GM23248 (cell line): Measurements from ENCODE around the gene SLC2A4. TPM values are rescaled to one million over a fixed set of nuclear protein-coding genes. Genes with fewer than 3 reads are reported as not detected.

ENCODE experiments used
- DNase-seq: peaks from one replicate; pipeline ENCODE4 v3.0.0-alpha.2; 2015
- H2AFZ ChIP-seq: fragments of 200-600 bp; sonication (generic); 2 replicates; pipeline ENCODE4 v1.6.1; 2016; ENCODE audit warnings: antibody characterized with exemption
- H3F3A ChIP-seq: fragments of 200-600 bp; sonication (generic); 2 replicates; pipeline ENCODE4 v1.6.1; 2016; ENCODE audit warnings: mild to moderate bottlenecking, antibody characterized with exemption, mixed run types; ENCODE audit not compliant: insufficient read depth
- H3K27ac ChIP-seq: fragments of 200-600 bp; sonication (generic); 2 replicates; pipeline ENCODE4 v1.5.1; 2016; ENCODE audit warnings: mild to moderate bottlenecking
- H3K27me3 ChIP-seq: fragments of 200-600 bp; sonication (generic); replicated peaks from 2 replicates; pipeline ENCODE4 v1.6.1; 2016; ENCODE audit warnings: mild to moderate bottlenecking; ENCODE audit not compliant: insufficient read depth
- H3K36me3 ChIP-seq: fragments of 200-600 bp; sonication (generic); 2 replicates; pipeline ENCODE4 v1.6.1; 2016; ENCODE audit warnings: low read depth, mild to moderate bottlenecking
- H3K4me1 ChIP-seq: fragments of 200-600 bp; sonication (generic); 2 replicates; pipeline ENCODE4 v1.6.1; 2016; ENCODE audit warnings: mild to moderate bottlenecking; ENCODE audit not compliant: insufficient read depth
- H3K4me2 ChIP-seq: fragments of 200-600 bp; sonication (generic); one replicate; pipeline ENCODE4 v1.6.1; 2016; ENCODE audit warnings: mild to moderate bottlenecking; ENCODE audit not compliant: unreplicated experiment
- H3K4me3 ChIP-seq: fragments of 200-600 bp; sonication (generic); 2 replicates; pipeline ENCODE4 v1.5.1; 2016; ENCODE audit warnings: mild to moderate bottlenecking
- H3K79me2 ChIP-seq: fragments of 200-600 bp; sonication (generic); 2 replicates; pipeline ENCODE4 v1.6.1; 2016; ENCODE audit warnings: mild to moderate bottlenecking; ENCODE audit not compliant: insufficient read depth
- H3K9ac ChIP-seq: fragments of 200-600 bp; sonication (generic); 2 replicates; pipeline ENCODE4 v1.6.1; 2016; ENCODE audit warnings: mild to moderate bottlenecking
- H3K9me2 ChIP-seq: fragments of 200-600 bp; sonication (generic); 2 replicates; pipeline ENCODE4 v1.6.1; 2016; ENCODE audit warnings: mixed run types, mild to moderate bottlenecking, moderate library complexity; ENCODE audit not compliant: insufficient read depth
- H3K9me3 ChIP-seq: fragments of 200-600 bp; sonication (generic); one replicate; pipeline ENCODE4 v1.6.1; 2017; ENCODE audit warnings: low read depth
- H4K20me1 ChIP-seq: fragments of 200-600 bp; sonication (generic); 2 replicates; pipeline ENCODE4 v1.6.0; 2016; ENCODE audit not compliant: insufficient read depth
- EZH2 ChIP-seq: fragments of 200-600 bp; sonication (generic); IDR thresholded peaks from 2 replicates; pipeline ENCODE4 v1.6.1; 2018; ENCODE audit warnings: antibody characterized with exemption, mild to moderate bottlenecking; ENCODE audit not compliant: insufficient read depth, poor library complexity, severe bottlenecking
- EZH2phosphoT487 ChIP-seq: fragments of 200-600 bp; sonication (generic); IDR thresholded peaks from 2 replicates; pipeline ENCODE4 v1.6.1; 2018; ENCODE audit warnings: antibody characterized with exemption, moderate library complexity, mild to moderate bottlenecking, low read depth; ENCODE audit not compliant: insufficient read depth
- WGBS, 2 experiments: methylation state at CpG; one replicate each; pipeline ENCODE4 v1.1.6; 2015 to 2017; ENCODE audit warnings: low lambda C conversion rate in 2 of 2, low coverage in 1 of 2; ENCODE audit errors: missing lambda C conversion rate in 2 of 2; 5-methylcytosine and 5-hydroxymethylcytosine counted together
- in situ Hi-C: fragments of 300-500 bp; cut with MboI; formaldehyde crosslinking; loops from 2 replicates; pipeline ENCODE4 v1.15.0; 2020
- polyA plus RNA-seq: library from polyadenylated mRNA; unstranded; fragments of >200 nt; fragmentation: Nextera tagmentation; extraction: Ambion mirVana; gene quantifications from 2 replicates; pipeline ENCODE4 v1.2.1, GENCODE V29; 2016
- total RNA-seq: library from RNA; depleted of rRNA; stranded (reverse); fragments of >200 nt; shearing (Covaris generic); gene quantifications from 2 replicates; pipeline ENCODE4 v1.2.3, GENCODE V29; 2014

The SLC2A4 gene
- total and polyA plus RNA-seq, 2 experiments from 2014 or later = 0.08 TPM; not detected in 1

GRCh38 chr17:7284911-7285310 is 3.4 kb downstream of the SLC2A4 start:
- H3K27ac ChIP-seq = no peak overlapping the region
- no peaks in the 10 kb centered on the region for H3K9me3 ChIP-seq
- no peaks in the 10 kb centered on the region for H3K4me1 ChIP-seq
- H3K4me3 ChIP-seq = no peak overlapping the region
- no peaks in the 10 kb centered on the region for H3K79me2 ChIP-seq
- 82 to 84% methylated on average over 16 of the region's 16 CpGs for WGBS, 2 experiments
- no peaks in the 10 kb centered on the region for H3K36me3 ChIP-seq
- no peak overlapping the region for H3K9ac ChIP-seq
- no peaks in the 10 kb centered on the region for H3K9me2 ChIP-seq
- H3K4me2 ChIP-seq = no peak overlapping the region
- H3K27me3 ChIP-seq = peaks cover 20% of the 10 kb centered on the region; the same call in 1 of the 2 replicates
- no peak overlapping the region for H2AFZ ChIP-seq
- in situ Hi-C loops = no loop called here
- no peak for DNase-seq
- TF ChIP-seq EZH2phosphoT487 (no peak), EZH2 (no peak)
- no peaks in the 10 kb centered on the region for H4K20me1 ChIP-seq
- H3F3A ChIP-seq = peaks cover 5% of the 10 kb centered on the region; the same call in 1 of the 2 replicates

- Histone ChIP-seq H3K9me2 (no peaks in the 10 kb centered on the region), H3K27me3 (peaks cover 20% of the 10 kb centered on the region; the same call in 1 of the 2 replicates), H2AFZ (no peak overlapping the region), H3K4me3 (no peak overlapping the region), H3F3A (no peaks in the 10 kb centered on the region), H3K36me3 (no peaks in the 10 kb centered on the region), H3K9ac (no peak overlapping the region), H3K79me2 (no peaks in the 10 kb centered on the region), H3K4me1 (no peaks in the 10 kb centered on the region), H4K20me1 (no peaks in the 10 kb centered on the region), H3K9me3 (no peaks in the 10 kb centered on the region), H3K27ac (no peak overlapping the region), H3K4me2 (no peak overlapping the region)
- no peak for DNase-seq
- 69 to 70% methylated on average over 12 of the region's 12 CpGs for WGBS, 2 experiments
- TF ChIP-seq EZH2 = no peak
- TF ChIP-seq EZH2phosphoT487 = no peak
- in situ Hi-C loops = no loop called here
Observed at GRCh38 chr17:7285679-7286078, 4.2 kb downstream of the SLC2A4 start.

- H3K27me3 ChIP-seq = peaks cover 41% of the 10 kb centered on the region
- H3K79me2 ChIP-seq = no peaks in the 10 kb centered on the region
- no peaks in the 10 kb centered on the region for H3K9me2 ChIP-seq
- H3K9me3 ChIP-seq = no peaks in the 10 kb centered on the region
- 46 to 51% methylated on average over 12 to 18 of the region's 18 CpGs for WGBS, 2 experiments
- TF ChIP-seq EZH2 = no peak
- TF ChIP-seq EZH2phosphoT487 = no peak
- H3K4me3 ChIP-seq = no peak overlapping the region
- H3K27ac ChIP-seq = no peak overlapping the region
- no peaks in the 10 kb centered on the region for H4K20me1 ChIP-seq
- no peak overlapping the region for H3K4me2 ChIP-seq
- DNase-seq = no peak
- H3K4me1 ChIP-seq = no peaks in the 10 kb centered on the region
- no peak overlapping the region for H3K9ac ChIP-seq
- H3K36me3 ChIP-seq = no peaks in the 10 kb centered on the region
- in situ Hi-C loops = no loop called here
- no peaks in the 10 kb centered on the region for H3F3A ChIP-seq
- H2AFZ ChIP-seq = no peak overlapping the region
Observed at GRCh38 chr17:7289256-7290032, 7.9 kb downstream of the SLC2A4 start.

- WGBS, 2 experiments = 68 to 77% methylated on average over 17 to 18 of the region's 19 CpGs
- Histone ChIP-seq H3K36me3 (no peaks in the 10 kb centered on the region), H2AFZ (no peak overlapping the region), H3K27me3 (peaks cover 41% of the 10 kb centered on the region), H3K4me2 (no peak overlapping the region), H3K27ac (no peak overlapping the region), H3K4me3 (no peak overlapping the region), H4K20me1 (no peaks in the 10 kb centered on the region), H3K9me3 (no peaks in the 10 kb centered on the region), H3K79me2 (no peaks in the 10 kb centered on the region), H3F3A (no peaks in the 10 kb centered on the region), H3K9ac (no peak overlapping the region), H3K9me2 (no peaks in the 10 kb centered on the region), H3K4me1 (no peaks in the 10 kb centered on the region)
- TF ChIP-seq EZH2 (no peak), EZH2phosphoT487 (no peak)
- in situ Hi-C loops = no loop called here
- no peak for DNase-seq
Observed at GRCh38 chr17:7290166-7290565, 8.6 kb downstream of the SLC2A4 start.
